Bronchial epithelial cell (primary cell): ENCODE results near the gene TCOF1. TPM values are rescaled to one million over a fixed set of nuclear protein-coding genes. Genes with fewer than 3 reads are reported as not detected.

ENCODE experiments used
- DNase-seq: peaks from one replicate; pipeline ENCODE4 v3.0.0-alpha.2; 2010; ENCODE audit warnings: low read depth
- FAIRE-seq: peaks from 2 replicates; lab custom pipeline; 2011; peaks lifted over from hg19 to GRCh38; lab: Jason Lieb, UNC
- H3K27me3 ChIP-seq: 2 replicates; pipeline ENCODE4 v1.5.1; 2011; ENCODE audit warnings: low read length; ENCODE audit not compliant: control insufficient read depth, insufficient read depth
- H3K36me3 ChIP-seq: 2 replicates; pipeline ENCODE4 v1.5.1; 2011; ENCODE audit warnings: low read length; ENCODE audit not compliant: control insufficient read depth, insufficient read depth
- H3K4me3 ChIP-seq: 2 replicates; pipeline ENCODE4 v1.5.1; 2011; ENCODE audit warnings: mild to moderate bottlenecking, low read depth, low read length, control low read depth
- CTCF ChIP-seq: IDR thresholded peaks from 2 replicates; pipeline ENCODE4 v1.5.1; 2011; ENCODE audit warnings: mild to moderate bottlenecking, moderate library complexity, low read length, control low read depth, inconsistent platforms; ENCODE audit not compliant: insufficient read depth, severe bottlenecking
- total RNA-seq: library from RNA; depleted of rRNA; stranded (reverse); fragments of >200 nt; gene quantifications from 2 replicates; pipeline ENCODE4 v1.2.1, GENCODE V29; 2014

The TCOF1 gene
- total RNA-seq, 1 donor from 2014 or later = 9.0 TPM

GRCh38 chr5:150431574-150431973 is 74.1 kb downstream of the TCOF1 start:
- FAIRE-seq = no peak

GRCh38 chr5:150434464-150434863 is 77.0 kb downstream of the TCOF1 start:
- Histone ChIP-seq H3K27me3 (no peaks in the 10 kb centered on the region), H3K36me3 (no peaks in the 10 kb centered on the region), H3K4me3 (no peak overlapping the region)
- no peak for TF ChIP-seq CTCF
- DNase-seq (peak; percentile 98), FAIRE-seq (no peak)

More at GRCh38 chr5:150431574-150431973, 74.1 kb downstream of the TCOF1 start:
- Histone ChIP-seq H3K4me3 (no peak overlapping the region), H3K36me3 (no peaks in the 10 kb centered on the region), H3K27me3 (no peaks in the 10 kb centered on the region)
- no peak for DNase-seq
- TF ChIP-seq CTCF = no peak

- no peak for FAIRE-seq
- Histone ChIP-seq H3K4me3 (no peak overlapping the region), H3K27me3 (no peaks in the 10 kb centered on the region), H3K36me3 (no peaks in the 10 kb centered on the region)
- TF ChIP-seq CTCF = peak; percentile 92
- DNase-seq = peak; percentile 76
These were observed 78.7 kb downstream of the TCOF1 start for GRCh38 chr5:150436141-150436680.

GRCh38 chr5:150438873-150439546 is 81.5 kb downstream of the TCOF1 start:
- Histone ChIP-seq H3K36me3 (peaks cover 6% of the 10 kb centered on the region), H3K4me3 (no peak overlapping the region), H3K27me3 (no peaks in the 10 kb centered on the region)
- TF ChIP-seq CTCF = peak; percentile 47
- FAIRE-seq (no peak), DNase-seq (peak; percentile 23)

- H3K36me3 ChIP-seq = peaks cover 24% of the 10 kb centered on the region
- no peak for TF ChIP-seq CTCF
- FAIRE-seq (no peak), DNase-seq (no peak)
- H3K27me3 ChIP-seq = no peaks in the 10 kb centered on the region
- no peak overlapping the region for H3K4me3 ChIP-seq
These were observed 83.7 kb downstream of the TCOF1 start for GRCh38 chr5:150440948-150441812.
